ENCODE data around the gene SGK1.
A peak's percentile ranks its signal among the peaks of the same experiment; 100 is the strongest.

The SGK1 gene

GRCh38 chr6:134132494-134133141 lies 185.3 kb downstream of the SGK1 start:
- Histone ChIP-seq H3K4me3 (no peak overlapping the region), H3K36me3 (no peaks in the 10 kb centered on the region), H3K27ac (no peak overlapping the region), H3K4me1 (peaks cover 0 to under 1% (median 0%) of the 10 kb centered on the region in 4 donors), H3K9me3 (no peaks in the 10 kb centered on the region), H3K27me3 (no peaks in the 10 kb centered on the region)
- TF ChIP-seq, protein P1, sequence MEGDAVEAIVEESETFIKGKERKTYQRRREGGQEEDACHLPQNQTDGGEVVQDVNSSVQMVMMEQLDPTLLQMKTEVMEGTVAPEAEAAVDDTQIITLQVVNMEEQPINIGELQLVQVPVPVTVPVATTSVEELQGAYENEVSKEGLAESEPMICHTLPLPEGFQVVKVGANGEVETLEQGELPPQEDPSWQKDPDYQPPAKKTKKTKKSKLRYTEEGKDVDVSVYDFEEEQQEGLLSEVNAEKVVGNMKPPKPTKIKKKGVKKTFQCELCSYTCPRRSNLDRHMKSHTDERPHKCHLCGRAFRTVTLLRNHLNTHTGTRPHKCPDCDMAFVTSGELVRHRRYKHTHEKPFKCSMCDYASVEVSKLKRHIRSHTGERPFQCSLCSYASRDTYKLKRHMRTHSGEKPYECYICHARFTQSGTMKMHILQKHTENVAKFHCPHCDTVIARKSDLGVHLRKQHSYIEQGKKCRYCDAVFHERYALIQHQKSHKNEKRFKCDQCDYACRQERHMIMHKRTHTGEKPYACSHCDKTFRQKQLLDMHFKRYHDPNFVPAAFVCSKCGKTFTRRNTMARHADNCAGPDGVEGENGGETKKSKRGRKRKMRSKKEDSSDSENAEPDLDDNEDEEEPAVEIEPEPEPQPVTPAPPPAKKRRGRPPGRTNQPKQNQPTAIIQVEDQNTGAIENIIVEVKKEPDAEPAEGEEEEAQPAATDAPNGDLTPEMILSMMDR (IDR thresholded peaks at IDR 0.05): no peak
- DNase-seq: no peak
- intact Hi-C loops (cut with DNase I; ENCODE audit: low total_unique reads): no loop called here

- Histone ChIP-seq H3K9me3 (no peaks in the 10 kb centered on the region), H3K27me3 (no peaks in the 10 kb centered on the region), H3K4me1 (no peaks in the 10 kb centered on the region), H3K27ac (no peak overlapping the region), H3K36me3 (no peaks in the 10 kb centered on the region), H3K4me3 (no peak overlapping the region)
- no peak for DNase-seq
- intact Hi-C loops (cut with DNase I; ENCODE audit: low total_unique reads): no loop called here
- TF ChIP-seq, protein P1 (IDR thresholded peaks at IDR 0.05): no peak
Measured at GRCh38 chr6:134131530-134132139, 186.3 kb downstream of the SGK1 start.

- no peaks in the 10 kb centered on the region for H3K36me3 ChIP-seq
- H3K4me1 ChIP-seq: no peaks in the 10 kb centered on the region
- TF ChIP-seq, protein P1 (IDR thresholded peaks at IDR 0.05): no peak
- no peaks in the 10 kb centered on the region for H3K9me3 ChIP-seq
- intact Hi-C loops (cut with DNase I; ENCODE audit: low total_unique reads): no loop called here
- H3K4me3 ChIP-seq: no peak overlapping the region
- H3K27me3 ChIP-seq: no peaks in the 10 kb centered on the region
- no peak for DNase-seq
- H3K27ac ChIP-seq: no peak overlapping the region
Measured at GRCh38 chr6:134128146-134128545, 189.8 kb downstream of the SGK1 start.

- Histone ChIP-seq H3K9me3 (no peaks in the 10 kb centered on the region), H3K4me1 (no peaks in the 10 kb centered on the region), H3K4me3 (no peak overlapping the region), H3K27ac (no peak overlapping the region), H3K27me3 (no peaks in the 10 kb centered on the region), H3K36me3 (no peaks in the 10 kb centered on the region)
- TF ChIP-seq, protein P1 (IDR thresholded peaks at IDR 0.05): peak; percentile 61 to 72
- DNase-seq: no peak
- intact Hi-C loops (cut with DNase I; ENCODE audit: low total_unique reads): no loop called here
Measured at GRCh38 chr6:134123666-134124208, 194.2 kb downstream of the SGK1 start.

DNA sequence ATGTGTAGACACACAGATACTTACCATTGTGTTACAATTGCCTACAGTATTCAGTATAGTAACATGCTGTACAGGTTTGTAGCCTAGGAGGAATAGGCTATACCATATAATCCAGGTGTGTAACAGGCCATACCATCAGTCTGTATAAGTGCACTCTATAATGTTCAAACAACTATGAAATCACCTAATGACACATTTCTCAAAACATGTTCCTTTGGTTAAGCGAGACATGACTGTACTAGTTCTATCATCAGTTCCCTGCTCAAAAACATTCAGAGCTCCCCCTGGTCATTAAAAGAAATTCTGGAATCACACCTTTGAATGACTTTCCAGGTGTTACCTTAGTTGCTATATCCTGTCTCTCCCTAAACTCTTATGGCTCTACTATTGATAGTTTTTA lies 195.1 kb downstream of the SGK1 start:
- Histone ChIP-seq H3K36me3 (no peaks in the 10 kb centered on the region), H3K27ac (no peak overlapping the region), H3K27me3 (no peaks in the 10 kb centered on the region), H3K4me3 (no peak overlapping the region), H3K4me1 (no peaks in the 10 kb centered on the region), H3K9me3 (no peaks in the 10 kb centered on the region)
- TF ChIP-seq, protein P1 (IDR thresholded peaks at IDR 0.05): no peak
- DNase-seq: no peak
- intact Hi-C loops (cut with DNase I; ENCODE audit: low total_unique reads): no loop called here
